GM21367 (cell line): ENCODE data around the gene CFAP58.

Experiments
- ATAC-seq: cut with Tn5 transposase; IDR thresholded peaks from one replicate; pipeline ENCODE4 v1.9.1; 2021; ENCODE audit not compliant: unreplicated experiment

Gene CFAP58

GRCh38 chr10:104472957-104473745, 119.5 kb downstream of the CFAP58 start:
- ATAC-seq, result no peak

- no peak for ATAC-seq
These were observed 124.7 kb downstream of the CFAP58 start for GRCh38 chr10:104478380-104478779.

GRCh38 chr10:104479906-104480593, 126.4 kb downstream of the CFAP58 start:
- ATAC-seq, result no peak

- no peak for ATAC-seq
These were observed 127.2 kb downstream of the CFAP58 start for GRCh38 chr10:104480797-104481196.

- no peak for ATAC-seq
These were observed 129.9 kb downstream of the CFAP58 start for GRCh38 chr10:104483582-104483981.

- ATAC-seq, result no peak
These were observed 132.0 kb downstream of the CFAP58 start for GRCh38 chr10:104485632-104486031.

- no peak for ATAC-seq
These were observed 133.2 kb downstream of the CFAP58 start for GRCh38 chr10:104486803-104487202.

GRCh38 chr10:104487794-104488438, 134.3 kb downstream of the CFAP58 start:
- no peak for ATAC-seq

GRCh38 chr10:104488439-104488832, 134.8 kb downstream of the CFAP58 start:
- ATAC-seq, result no peak

GRCh38 chr10:104492329-104492940, 138.8 kb downstream of the CFAP58 start:
- no peak for ATAC-seq

- ATAC-seq, result no peak
These were observed 144.9 kb downstream of the CFAP58 start for GRCh38 chr10:104498347-104499081.

- no peak for ATAC-seq
These were observed 147.8 kb downstream of the CFAP58 start for GRCh38 chr10:104501449-104501848.

- ATAC-seq, result no peak
These were observed 148.4 kb downstream of the CFAP58 start for GRCh38 chr10:104501864-104502579.

GRCh38 chr10:104502907-104503306, 149.3 kb downstream of the CFAP58 start:
- ATAC-seq, result no peak
